HepG2 (cell line): ENCODE data around the gene MEGF10. TPM values are rescaled to one million over a fixed set of nuclear protein-coding genes. Genes with fewer than 3 reads are reported as not detected.

Source experiments
- ATAC-seq: fragments of 200-7000 bp; cut with Tn5 transposase; 3 replicates; pipeline ENCODE4 v1.9.1; 2020; ENCODE audit warnings: mild to moderate bottlenecking, moderate library complexity
- BruUV-seq: library from RNA; stranded (reverse); fragments of 400-500 nt; replicated peaks from 2 replicates; lab custom pipeline; 2021; lab: Mats Ljungman, UMichigan
- CTCF ChIA-PET: fragments of 300-600 bp; formaldehyde crosslinking; extraction: SDS; loops from one replicate; lab custom pipeline; 2021; ENCODE audit warnings: low total read pairs, inconsistent platforms, low intra/inter-chr PET ratio; lab: Yijun Ruan, JAX
- POLR2A ChIA-PET: fragments of 350-600 bp; sonication (Branson Sonifier 250); formaldehyde crosslinking; loops from one replicate; lab custom pipeline; 2020; ENCODE audit warnings: antibody characterized with exemption, inconsistent platforms; lab: Yijun Ruan, JAX
- DNase-seq: peaks from one replicate; pipeline ENCODE4 v3.0.0-alpha.2; 2015; ENCODE audit warnings: low spot score
- FAIRE-seq: peaks from 3 replicates; lab custom pipeline; 2011; peaks lifted over from hg19 to GRCh38; lab: Jason Lieb, UNC
- H2AFZ ChIP-seq: one replicate; pipeline ENCODE4 v1.6.1; 2011; ENCODE audit warnings: low read length, inconsistent platforms
- H3K27ac ChIP-seq: fragments of 300-600 bp; 3 replicates; pipeline ENCODE4 v1.8.0; 2011; ENCODE audit warnings: mixed run types, mild to moderate bottlenecking, mixed read lengths, low read length, inconsistent platforms; ENCODE audit not compliant: insufficient read depth; ENCODE audit errors: extremely low read length
- H3K27me3 ChIP-seq, 2 experiments: fragments of 200-600 bp in 1 of 2; 2 replicates in 1 of 2; 3 replicates in 1 of 2; pipeline versions ENCODE4 v1.6.0 to v1.8.0; 2011; ENCODE audit warnings: low read length in 2 of 2, mild to moderate bottlenecking in 2 of 2, moderate library complexity in 2 of 2, inconsistent platforms in 1 of 2; ENCODE audit not compliant: insufficient read depth in 2 of 2, control insufficient read depth in 1 of 2
- H3K36me3 ChIP-seq, 2 experiments: fragments of 200-600 bp in 1 of 2; replicated peaks in 1 of 2; 2 replicates in 1 of 2; 3 replicates in 1 of 2; pipeline versions ENCODE4 v1.5.1 to v1.8.0; 2011; ENCODE audit warnings: low read length in 2 of 2, inconsistent platforms in 1 of 2; ENCODE audit not compliant: insufficient read depth in 2 of 2, control insufficient read depth in 1 of 2
- H3K4me1 ChIP-seq: 2 replicates; pipeline ENCODE4 v1.5.1; 2012; ENCODE audit warnings: low read length, inconsistent platforms; ENCODE audit not compliant: insufficient read depth
- H3K4me2 ChIP-seq: 2 replicates; pipeline ENCODE4 v1.6.0; 2011; ENCODE audit warnings: low read depth, low read length, inconsistent platforms
- H3K4me3 ChIP-seq, 3 experiments: fragments of 200-600 bp in 1 of 3; sonication (generic), shearing (Covaris generic) in 1 of 3; replicated peaks in 1 of 3; 2 replicates each; pipeline ENCODE4 v1.5.1; 2011 to 2016; ENCODE audit warnings: low read length in 3 of 3, inconsistent platforms in 2 of 3, low read depth in 2 of 3, mild to moderate bottlenecking in 2 of 3, control low read depth in 1 of 3, mixed read lengths in 1 of 3; ENCODE audit not compliant: insufficient read depth in 1 of 3
- H3K79me2 ChIP-seq: one replicate; pipeline ENCODE4 v1.6.1; 2011; ENCODE audit warnings: low read length, inconsistent platforms; ENCODE audit not compliant: insufficient read depth
- H3K9ac ChIP-seq: 2 replicates; pipeline ENCODE4 v1.6.0; 2011; ENCODE audit warnings: mild to moderate bottlenecking, low read depth, low read length, inconsistent platforms; ENCODE audit not compliant: insufficient read depth
- H3K9me3 ChIP-seq: 2 replicates; pipeline ENCODE4 v1.5.1; 2012; ENCODE audit warnings: mild to moderate bottlenecking, low read length
- H4K20me1 ChIP-seq: 2 replicates; pipeline ENCODE4 v1.6.0; 2011; ENCODE audit warnings: inconsistent platforms, mild to moderate bottlenecking, low read length, moderate library complexity; ENCODE audit not compliant: insufficient read depth
- HMG20B ChIP-seq: conservative IDR thresholded peaks from 2 replicates; pipeline ENCODE4 v1.6.1; 2016; ENCODE audit warnings: missing genetic modification reagents, missing compliant biosample characterization
- KDM5A ChIP-seq: fragments of 200-600 bp; sonication (generic); IDR thresholded peaks from 2 replicates; pipeline ENCODE4 v1.7.0; 2018; ENCODE audit warnings: antibody characterized with exemption, mild to moderate bottlenecking, low read length, borderline replicate concordance
- MBNL3 ChIP-seq: fragments of 250-450 bp; sonication (Bioruptor Pico); conservative IDR thresholded peaks from 2 replicates; pipeline ENCODE4 v1.8.0; 2022; ENCODE audit warnings: mild to moderate bottlenecking, inconsistent platforms
- MLLT10 ChIP-seq: sonication (generic); formaldehyde crosslinking; IDR thresholded peaks from 2 replicates; pipeline ENCODE4 v1.4.0; 2020; ENCODE audit warnings: missing genetic modification reagents
- NRL ChIP-seq: sonication (generic); formaldehyde crosslinking; IDR thresholded peaks from 2 replicates; pipeline ENCODE4 v1.5.0; 2020; ENCODE audit warnings: missing genetic modification reagents, mild to moderate bottlenecking, moderate library complexity, borderline replicate concordance
- PTBP1 ChIP-seq: fragments of 200-400 bp; formaldehyde crosslinking; IDR thresholded peaks from 2 replicates; pipeline ENCODE4 v1.6.1; 2018; ENCODE audit warnings: low read length, low read depth; ENCODE audit not compliant: poor library complexity, severe bottlenecking
- ZFP82 ChIP-seq: sonication (generic); formaldehyde crosslinking; IDR thresholded peaks from 2 replicates; pipeline ENCODE4 v1.5.1; 2020; ENCODE audit warnings: mild to moderate bottlenecking, missing genetic modification reagents, borderline replicate concordance
- ZNF552 ChIP-seq: sonication (generic); formaldehyde crosslinking; IDR thresholded peaks from 2 replicates; pipeline ENCODE4 v1.9.0; 2022; ENCODE audit warnings: missing genetic modification reagents, mild to moderate bottlenecking, borderline replicate concordance
- ZNF773 ChIP-seq: sonication (generic); formaldehyde crosslinking; IDR thresholded peaks from 2 replicates; pipeline ENCODE4 v1.4.0; 2020; ENCODE audit warnings: missing genetic modification reagents, borderline replicate concordance
- ZSCAN21 ChIP-seq: sonication (generic); formaldehyde crosslinking; IDR thresholded peaks from 2 replicates; pipeline ENCODE4 v1.8.0; 2022; ENCODE audit warnings: mild to moderate bottlenecking, missing genetic modification reagents, moderate library complexity, borderline replicate concordance
- WGBS: methylation state at CpG from one replicate; pipeline ENCODE4 v1.1.6; 2017; ENCODE audit warnings: low lambda C conversion rate; 5-methylcytosine and 5-hydroxymethylcytosine counted together
- in situ Hi-C: cut with HindIII; loops from 2 replicates; pipeline ENCODE4 v1.10.0; 2017; ENCODE audit warnings: low pct_unique_long_range_greater_than_20kb; ENCODE audit not compliant: extremely low pct_ligation_motif_present
- intact Hi-C: fragments of 100-400 bp; cut with micrococcal nuclease; formaldehyde crosslinking; loops from one replicate; pipeline ENCODE4 v1.10.0; 2022; ENCODE audit not compliant: unreplicated experiment
- polyA plus RNA-seq, 8 experiments: library from polyadenylated mRNA; depleted of rRNA in 3 of 8; stranded (reverse) in 7 of 8; unstranded in 1 of 8; fragments of >200 nt; fragmentation: Illumina TruSeq in 4 of 8; extraction: Trizol in 4 of 8; gene quantifications; 2 replicates each; pipeline versions ENCODE4 v1.2.1 to v1.2.3, GENCODE V29; 2011 to 2016; ENCODE audit warnings: low read depth in 4 of 8, missing spikeins in 1 of 8, mixed read lengths in 1 of 8; ENCODE audit not compliant: insufficient read depth in 1 of 8
- total RNA-seq, 5 experiments: library from RNA; depleted of rRNA; stranded (reverse); fragments of >200 nt; fragmentation: Illumina TruSeq; extraction: Trizol; gene quantifications; 2 replicates each; pipeline ENCODE4 v1.2.3, GENCODE V29; 2016; ENCODE audit warnings: low read depth in 1 of 5
- TF ChIP-seq, protein P1 (sequence below): sonication (generic); formaldehyde crosslinking; IDR thresholded peaks from 2 replicates; pipeline ENCODE4 v1.4.0; 2020; ENCODE audit warnings: mild to moderate bottlenecking, missing genetic modification reagents
- TF ChIP-seq, protein P2 (sequence below): sonication (generic); formaldehyde crosslinking; IDR thresholded peaks from 2 replicates; pipeline ENCODE4 v1.4.0; 2020; ENCODE audit warnings: missing genetic modification reagents
- TF ChIP-seq, protein P3 (sequence below): sonication (generic); formaldehyde crosslinking; IDR thresholded peaks from 2 replicates; pipeline ENCODE4 v1.4.0; 2020; ENCODE audit warnings: missing genetic modification reagents, borderline replicate concordance

The MEGF10 gene
- total and polyA plus RNA-seq, 2 of the 13 experiments (the other 11 are each of a cell fraction or from before 2014, with no cell fraction given): not detected

DNA sequence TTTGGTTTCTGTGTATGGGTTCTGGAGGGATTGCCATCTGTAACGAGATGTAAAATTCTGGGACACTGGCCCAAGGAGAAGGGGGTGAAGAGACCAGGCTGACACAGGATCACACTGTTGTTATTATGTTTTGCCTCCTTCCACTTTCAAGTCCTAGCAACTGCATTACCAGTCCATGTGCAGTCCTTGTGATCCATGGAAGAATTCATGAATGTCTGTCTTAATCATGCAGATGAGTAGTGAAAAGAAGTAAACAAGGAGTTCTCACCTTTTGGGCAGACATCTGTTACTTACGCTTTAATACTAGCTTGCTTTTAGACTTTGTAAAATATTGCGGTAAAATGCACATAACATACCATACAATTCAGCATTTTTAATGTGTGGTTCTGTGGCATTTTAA lies 18.3 kb downstream of the MEGF10 start:
- in situ Hi-C loops: no loop called here
- TF ChIP-seq NRL: no peak
- TF ChIP-seq HMG20B (CRISPR knock-in tag): no peak
- TF ChIP-seq ZSCAN21: no peak
- TF ChIP-seq, protein P1, sequence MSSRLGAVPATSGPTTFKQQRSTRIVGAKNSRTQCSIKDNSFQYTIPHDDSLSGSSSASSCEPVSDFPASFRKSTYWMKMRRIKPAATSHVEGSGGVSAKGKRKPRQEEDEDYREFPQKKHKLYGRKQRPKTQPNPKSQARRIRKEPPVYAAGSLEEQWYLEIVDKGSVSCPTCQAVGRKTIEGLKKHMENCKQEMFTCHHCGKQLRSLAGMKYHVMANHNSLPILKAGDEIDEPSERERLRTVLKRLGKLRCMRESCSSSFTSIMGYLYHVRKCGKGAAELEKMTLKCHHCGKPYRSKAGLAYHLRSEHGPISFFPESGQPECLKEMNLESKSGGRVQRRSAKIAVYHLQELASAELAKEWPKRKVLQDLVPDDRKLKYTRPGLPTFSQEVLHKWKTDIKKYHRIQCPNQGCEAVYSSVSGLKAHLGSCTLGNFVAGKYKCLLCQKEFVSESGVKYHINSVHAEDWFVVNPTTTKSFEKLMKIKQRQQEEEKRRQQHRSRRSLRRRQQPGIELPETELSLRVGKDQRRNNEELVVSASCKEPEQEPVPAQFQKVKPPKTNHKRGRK (CRISPR knock-in tag): no peak
- no peak for TF ChIP-seq ZNF552 (CRISPR knock-in tag)
- TF ChIP-seq ZNF773: no peak
- TF ChIP-seq, protein P2, sequence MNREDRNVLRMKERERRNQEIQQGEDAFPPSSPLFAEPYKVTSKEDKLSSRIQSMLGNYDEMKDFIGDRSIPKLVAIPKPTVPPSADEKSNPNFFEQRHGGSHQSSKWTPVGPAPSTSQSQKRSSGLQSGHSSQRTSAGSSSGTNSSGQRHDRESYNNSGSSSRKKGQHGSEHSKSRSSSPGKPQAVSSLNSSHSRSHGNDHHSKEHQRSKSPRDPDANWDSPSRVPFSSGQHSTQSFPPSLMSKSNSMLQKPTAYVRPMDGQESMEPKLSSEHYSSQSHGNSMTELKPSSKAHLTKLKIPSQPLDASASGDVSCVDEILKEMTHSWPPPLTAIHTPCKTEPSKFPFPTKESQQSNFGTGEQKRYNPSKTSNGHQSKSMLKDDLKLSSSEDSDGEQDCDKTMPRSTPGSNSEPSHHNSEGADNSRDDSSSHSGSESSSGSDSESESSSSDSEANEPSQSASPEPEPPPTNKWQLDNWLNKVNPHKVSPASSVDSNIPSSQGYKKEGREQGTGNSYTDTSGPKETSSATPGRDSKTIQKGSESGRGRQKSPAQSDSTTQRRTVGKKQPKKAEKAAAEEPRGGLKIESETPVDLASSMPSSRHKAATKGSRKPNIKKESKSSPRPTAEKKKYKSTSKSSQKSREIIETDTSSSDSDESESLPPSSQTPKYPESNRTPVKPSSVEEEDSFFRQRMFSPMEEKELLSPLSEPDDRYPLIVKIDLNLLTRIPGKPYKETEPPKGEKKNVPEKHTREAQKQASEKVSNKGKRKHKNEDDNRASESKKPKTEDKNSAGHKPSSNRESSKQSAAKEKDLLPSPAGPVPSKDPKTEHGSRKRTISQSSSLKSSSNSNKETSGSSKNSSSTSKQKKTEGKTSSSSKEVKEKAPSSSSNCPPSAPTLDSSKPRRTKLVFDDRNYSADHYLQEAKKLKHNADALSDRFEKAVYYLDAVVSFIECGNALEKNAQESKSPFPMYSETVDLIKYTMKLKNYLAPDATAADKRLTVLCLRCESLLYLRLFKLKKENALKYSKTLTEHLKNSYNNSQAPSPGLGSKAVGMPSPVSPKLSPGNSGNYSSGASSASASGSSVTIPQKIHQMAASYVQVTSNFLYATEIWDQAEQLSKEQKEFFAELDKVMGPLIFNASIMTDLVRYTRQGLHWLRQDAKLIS (CRISPR knock-in tag): no peak
- TF ChIP-seq, protein P3, sequence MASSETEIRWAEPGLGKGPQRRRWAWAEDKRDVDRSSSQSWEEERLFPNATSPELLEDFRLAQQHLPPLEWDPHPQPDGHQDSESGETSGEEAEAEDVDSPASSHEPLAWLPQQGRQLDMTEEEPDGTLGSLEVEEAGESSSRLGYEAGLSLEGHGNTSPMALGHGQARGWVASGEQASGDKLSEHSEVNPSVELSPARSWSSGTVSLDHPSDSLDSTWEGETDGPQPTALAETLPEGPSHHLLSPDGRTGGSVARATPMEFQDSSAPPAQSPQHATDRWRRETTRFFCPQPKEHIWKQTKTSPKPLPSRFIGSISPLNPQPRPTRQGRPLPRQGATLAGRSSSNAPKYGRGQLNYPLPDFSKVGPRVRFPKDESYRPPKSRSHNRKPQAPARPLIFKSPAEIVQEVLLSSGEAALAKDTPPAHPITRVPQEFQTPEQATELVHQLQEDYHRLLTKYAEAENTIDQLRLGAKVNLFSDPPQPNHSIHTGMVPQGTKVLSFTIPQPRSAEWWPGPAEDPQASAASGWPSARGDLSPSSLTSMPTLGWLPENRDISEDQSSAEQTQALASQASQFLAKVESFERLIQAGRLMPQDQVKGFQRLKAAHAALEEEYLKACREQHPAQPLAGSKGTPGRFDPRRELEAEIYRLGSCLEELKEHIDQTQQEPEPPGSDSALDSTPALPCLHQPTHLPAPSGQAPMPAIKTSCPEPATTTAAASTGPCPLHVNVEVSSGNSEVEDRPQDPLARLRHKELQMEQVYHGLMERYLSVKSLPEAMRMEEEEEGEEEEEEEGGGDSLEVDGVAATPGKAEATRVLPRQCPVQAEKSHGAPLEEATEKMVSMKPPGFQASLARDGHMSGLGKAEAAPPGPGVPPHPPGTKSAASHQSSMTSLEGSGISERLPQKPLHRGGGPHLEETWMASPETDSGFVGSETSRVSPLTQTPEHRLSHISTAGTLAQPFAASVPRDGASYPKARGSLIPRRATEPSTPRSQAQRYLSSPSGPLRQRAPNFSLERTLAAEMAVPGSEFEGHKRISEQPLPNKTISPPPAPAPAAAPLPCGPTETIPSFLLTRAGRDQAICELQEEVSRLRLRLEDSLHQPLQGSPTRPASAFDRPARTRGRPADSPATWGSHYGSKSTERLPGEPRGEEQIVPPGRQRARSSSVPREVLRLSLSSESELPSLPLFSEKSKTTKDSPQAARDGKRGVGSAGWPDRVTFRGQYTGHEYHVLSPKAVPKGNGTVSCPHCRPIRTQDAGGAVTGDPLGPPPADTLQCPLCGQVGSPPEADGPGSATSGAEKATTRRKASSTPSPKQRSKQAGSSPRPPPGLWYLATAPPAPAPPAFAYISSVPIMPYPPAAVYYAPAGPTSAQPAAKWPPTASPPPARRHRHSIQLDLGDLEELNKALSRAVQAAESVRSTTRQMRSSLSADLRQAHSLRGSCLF (CRISPR knock-in tag): no peak
- TF ChIP-seq PTBP1: no peak
- no peak for TF ChIP-seq MBNL3
- no peak for TF ChIP-seq MLLT10 (CRISPR knock-in tag)
- TF ChIP-seq KDM5A: no peak
- TF ChIP-seq ZFP82 (CRISPR knock-in tag): no peak

More for the DNA sequence above, 18.3 kb downstream of the MEGF10 start:
- H3K36me3 ChIP-seq: no peaks in the 10 kb centered on the region
- WGBS: 29% methylated on average over 3 of the region's 3 CpGs
- H3K27me3 ChIP-seq: no peaks in the 10 kb centered on the region; a peak in 1 of 5 replicates
- H3K27ac ChIP-seq: no peak overlapping the region
- ChIA-PET POLR2A (no interaction called here), CTCF (no interaction called here)
- intact Hi-C loops: no loop called here
- no peaks in the 10 kb centered on the region for H3K4me1 ChIP-seq
- H3K4me3 ChIP-seq: no peak overlapping the region
- no peak overlapping the region for H2AFZ ChIP-seq
- H3K4me2 ChIP-seq: no peak overlapping the region
- no peaks in the 10 kb centered on the region for H3K9me3 ChIP-seq
- DNase-seq: no peak
- H4K20me1 ChIP-seq: no peaks in the 10 kb centered on the region
- no TSS peak for BruUV-seq
- H3K9ac ChIP-seq: no peak overlapping the region
- ATAC-seq: no peak
- no peak for FAIRE-seq
- H3K79me2 ChIP-seq: no peaks in the 10 kb centered on the region
